ENCODE data around the gene BRF1.

GRCh38 chr14:105252552-105253328 lies 48.1 kb downstream of the BRF1 start:
- TF ChIP-seq POLR2A (IDR thresholded peaks at IDR 0.05) = no peak
- no peak for TF ChIP-seq CTCF (IDR thresholded peaks at IDR 0.05)

Measured in testis (tissue), 2 donors.